ENCODE results near the gene SLC35D1. TPM values are rescaled to one million over a fixed set of nuclear protein-coding genes. Genes with fewer than 3 reads are reported as not detected.

The SLC35D1 gene
- total RNA-seq, 1 experiment from 2014 or later, result 3.8 TPM

DNA sequence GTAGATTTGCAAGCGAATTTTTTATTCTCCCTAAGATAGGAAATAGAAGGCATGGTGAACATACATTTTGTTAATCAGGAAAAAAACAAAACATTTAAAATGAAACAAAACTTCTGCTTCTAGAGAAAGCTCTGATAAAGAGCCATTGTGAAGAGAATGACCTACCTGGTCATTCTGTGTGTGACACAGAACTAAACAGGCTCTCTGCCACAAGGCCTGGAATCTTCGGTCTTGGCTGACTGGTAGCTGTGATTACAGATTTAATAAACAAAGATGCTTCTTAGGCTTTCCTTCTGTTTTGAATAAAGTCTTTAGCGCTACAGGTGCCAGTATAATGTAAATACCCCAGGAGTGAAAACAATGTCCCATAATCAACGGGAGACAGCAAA lies 22.1 kb downstream of the SLC35D1 start:
- H3K14ac ChIP-seq (ENCODE audit: insufficient read depth, low read length), result no peak overlapping the region
- H3K9me3 ChIP-seq (ENCODE audit: control insufficient read depth, low read depth, low read length), result no peaks in the 10 kb centered on the region
- Mint-ChIP-seq H3K27ac (no peak overlapping the region), H3K4me1 (no peaks in the 10 kb centered on the region), H3K4me3 (no peak overlapping the region), H3K27me3 (ENCODE audit: low read depth) (no peaks in the 10 kb centered on the region), H3K9me3 (peaks cover 0 to 6% of the 10 kb centered on the region in 2 experiments; a peak in 4 of 5 replicates), H3K36me3 (ENCODE audit: insufficient read depth in 1 of 3, low read depth in 3 of 3) (peaks cover 0 to 18% (median 12%) of the 10 kb centered on the region in 3 experiments; a peak in 5 of 7 replicates)
- no peak overlapping the region for H3K18ac ChIP-seq (ENCODE audit: insufficient read length, low read depth, low read length)
- no peak overlapping the region for H3K23ac ChIP-seq (ENCODE audit: insufficient read length, low read depth, low read length)
- H3T11ph ChIP-seq (ENCODE audit: low read length), result no peak overlapping the region
- H4K91ac ChIP-seq (ENCODE audit: insufficient read length, low read depth, low read length), result no peak overlapping the region
- no peak overlapping the region for H3K56ac ChIP-seq (ENCODE audit: insufficient read length, low read depth, low read length)
- no peak overlapping the region for H2BK12ac ChIP-seq (ENCODE audit: insufficient read length, low read depth, low read length)
- H3K4ac ChIP-seq (ENCODE audit: low read depth, low read length), result no peak overlapping the region
- no peak overlapping the region for H2AK5ac ChIP-seq (ENCODE audit: insufficient read length, low read length)
- no peaks in the 10 kb centered on the region for H3K4me1 ChIP-seq (ENCODE audit: insufficient read depth, low read length)
- H2BK5ac ChIP-seq (ENCODE audit: insufficient read length, low read length), result no peak overlapping the region
- WGBS (ENCODE audit: extremely low coverage, insufficient read length, low lambda C conversion rate), result no CpG with 5 or more reads among the region's 4 CpGs
- H4K5ac ChIP-seq (ENCODE audit: insufficient read length, low read depth, low read length), result no peak overlapping the region
- H3K27me3 ChIP-seq (ENCODE audit: insufficient read depth, low read length), result no peaks in the 10 kb centered on the region
- no peak overlapping the region for H3K9ac ChIP-seq (ENCODE audit: extremely low read depth, insufficient read length, low read length)
- no peak overlapping the region for H3K4me2 ChIP-seq (ENCODE audit: insufficient read depth, insufficient read length, low read length)
- no peaks in the 10 kb centered on the region for H3K79me1 ChIP-seq (ENCODE audit: insufficient read depth, low read depth, low read length, poor library complexity, severe bottlenecking)
- no peak overlapping the region for H3K27ac ChIP-seq (ENCODE audit: insufficient read length, low read depth, low read length)
- H2BK20ac ChIP-seq (ENCODE audit: low read depth, low read length, poor library complexity, severe bottlenecking), result no peak overlapping the region
- no peak overlapping the region for H2AFZ ChIP-seq (ENCODE audit: low read length)
- H2BK15ac ChIP-seq (ENCODE audit: low read depth, low read length), result no peak overlapping the region
- TF ChIP-seq, protein P1, sequence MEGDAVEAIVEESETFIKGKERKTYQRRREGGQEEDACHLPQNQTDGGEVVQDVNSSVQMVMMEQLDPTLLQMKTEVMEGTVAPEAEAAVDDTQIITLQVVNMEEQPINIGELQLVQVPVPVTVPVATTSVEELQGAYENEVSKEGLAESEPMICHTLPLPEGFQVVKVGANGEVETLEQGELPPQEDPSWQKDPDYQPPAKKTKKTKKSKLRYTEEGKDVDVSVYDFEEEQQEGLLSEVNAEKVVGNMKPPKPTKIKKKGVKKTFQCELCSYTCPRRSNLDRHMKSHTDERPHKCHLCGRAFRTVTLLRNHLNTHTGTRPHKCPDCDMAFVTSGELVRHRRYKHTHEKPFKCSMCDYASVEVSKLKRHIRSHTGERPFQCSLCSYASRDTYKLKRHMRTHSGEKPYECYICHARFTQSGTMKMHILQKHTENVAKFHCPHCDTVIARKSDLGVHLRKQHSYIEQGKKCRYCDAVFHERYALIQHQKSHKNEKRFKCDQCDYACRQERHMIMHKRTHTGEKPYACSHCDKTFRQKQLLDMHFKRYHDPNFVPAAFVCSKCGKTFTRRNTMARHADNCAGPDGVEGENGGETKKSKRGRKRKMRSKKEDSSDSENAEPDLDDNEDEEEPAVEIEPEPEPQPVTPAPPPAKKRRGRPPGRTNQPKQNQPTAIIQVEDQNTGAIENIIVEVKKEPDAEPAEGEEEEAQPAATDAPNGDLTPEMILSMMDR (conservative IDR thresholded peaks at IDR 0.05), result no peak
- H3K23me2 ChIP-seq (ENCODE audit: insufficient read length, low read depth, low read length, poor library complexity, severe bottlenecking), result no peaks in the 10 kb centered on the region
- H4K8ac ChIP-seq (replicated peaks; ENCODE audit: insufficient read length, low read depth, low read length), result no peak overlapping the region
- H2BK120ac ChIP-seq (ENCODE audit: low read depth, low read length, poor library complexity, severe bottlenecking), result no peak overlapping the region
- no peaks in the 10 kb centered on the region for H4K20me1 ChIP-seq (ENCODE audit: control insufficient read depth, insufficient read depth, insufficient read length)
- DNase-seq, result no peak
- no peaks in the 10 kb centered on the region for H3K79me2 ChIP-seq (ENCODE audit: insufficient read depth, low read length)
